AG08396 (cell line): Measurements from ENCODE around the gene TSC2.
"Not testable (repeated sequence)": the region's sequence is repeated elsewhere in the genome, so short reads cannot be mapped to it uniquely, and the experiment has no call there.

ENCODE experiments used
- DNase-seq: peaks from one replicate; pipeline ENCODE4 v3.0.0; 2012; ENCODE audit warnings: low spot score, mixed read lengths

Gene TSC2

DNA sequence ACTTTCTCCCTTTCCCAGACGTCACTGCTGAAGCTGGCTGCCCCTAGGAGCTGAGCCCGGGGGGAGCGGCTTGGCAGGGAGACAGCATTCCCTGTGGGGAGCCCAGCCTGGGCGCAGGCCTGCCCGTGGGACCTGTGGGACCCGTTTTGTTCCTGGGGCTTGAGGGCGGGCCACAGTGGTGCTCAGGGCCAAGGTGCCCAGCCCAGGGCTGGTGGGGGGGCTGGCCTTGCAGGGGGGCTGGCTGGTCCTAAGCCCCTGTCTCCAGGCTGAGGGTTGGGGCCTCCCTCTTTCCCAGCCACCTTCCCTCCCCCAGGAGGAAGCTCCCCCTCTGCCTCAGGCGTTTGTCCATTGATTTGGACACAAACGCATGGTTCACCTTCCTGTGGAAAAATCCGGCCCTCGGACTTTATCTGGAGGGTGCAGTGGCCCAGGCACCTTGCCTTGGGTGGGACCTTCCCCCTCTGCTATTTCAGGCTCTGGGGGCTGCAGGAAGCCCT is 16.7 kb upstream of the TSC2 start:
- no peak for DNase-seq

DNA sequence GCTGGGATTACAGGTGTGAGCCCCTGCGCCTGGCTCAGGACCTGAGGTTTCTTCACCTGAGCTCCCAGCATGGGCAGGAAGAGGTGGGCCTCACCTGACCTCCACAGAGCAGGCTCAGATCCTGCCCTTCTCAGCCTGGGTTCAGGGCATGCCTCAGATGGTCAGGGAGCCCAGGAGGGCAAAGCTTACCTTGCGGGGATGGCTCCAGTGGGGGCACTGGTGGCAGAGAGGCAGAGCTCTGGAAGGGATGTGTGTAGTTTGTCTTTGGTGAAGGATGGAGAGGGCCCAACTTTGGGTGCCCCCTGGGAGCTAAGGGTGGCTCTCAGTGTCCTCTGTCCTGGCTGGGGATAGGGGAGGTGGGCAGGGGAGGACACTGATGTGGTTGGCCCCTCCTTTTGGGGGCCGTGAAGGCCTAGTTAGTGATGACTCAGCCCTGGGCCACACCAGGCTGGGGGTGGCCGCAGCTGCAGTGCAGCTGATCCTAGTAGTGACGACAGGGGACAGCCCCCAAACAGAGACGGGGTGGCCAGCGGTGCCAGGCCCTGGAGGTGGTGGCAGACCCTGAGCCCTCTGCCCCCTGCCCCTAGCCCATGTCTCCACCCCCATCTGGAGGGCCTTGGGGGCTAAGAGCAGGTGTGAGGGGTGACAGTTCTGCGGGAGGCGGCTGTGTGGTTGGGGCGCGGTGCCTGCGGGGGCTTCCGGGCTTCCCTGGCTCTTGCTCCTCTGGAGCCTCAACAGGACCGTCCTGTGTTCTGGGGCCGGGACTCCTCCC is 15.3 kb upstream of the TSC2 start:
- DNase-seq, result no peak

DNA sequence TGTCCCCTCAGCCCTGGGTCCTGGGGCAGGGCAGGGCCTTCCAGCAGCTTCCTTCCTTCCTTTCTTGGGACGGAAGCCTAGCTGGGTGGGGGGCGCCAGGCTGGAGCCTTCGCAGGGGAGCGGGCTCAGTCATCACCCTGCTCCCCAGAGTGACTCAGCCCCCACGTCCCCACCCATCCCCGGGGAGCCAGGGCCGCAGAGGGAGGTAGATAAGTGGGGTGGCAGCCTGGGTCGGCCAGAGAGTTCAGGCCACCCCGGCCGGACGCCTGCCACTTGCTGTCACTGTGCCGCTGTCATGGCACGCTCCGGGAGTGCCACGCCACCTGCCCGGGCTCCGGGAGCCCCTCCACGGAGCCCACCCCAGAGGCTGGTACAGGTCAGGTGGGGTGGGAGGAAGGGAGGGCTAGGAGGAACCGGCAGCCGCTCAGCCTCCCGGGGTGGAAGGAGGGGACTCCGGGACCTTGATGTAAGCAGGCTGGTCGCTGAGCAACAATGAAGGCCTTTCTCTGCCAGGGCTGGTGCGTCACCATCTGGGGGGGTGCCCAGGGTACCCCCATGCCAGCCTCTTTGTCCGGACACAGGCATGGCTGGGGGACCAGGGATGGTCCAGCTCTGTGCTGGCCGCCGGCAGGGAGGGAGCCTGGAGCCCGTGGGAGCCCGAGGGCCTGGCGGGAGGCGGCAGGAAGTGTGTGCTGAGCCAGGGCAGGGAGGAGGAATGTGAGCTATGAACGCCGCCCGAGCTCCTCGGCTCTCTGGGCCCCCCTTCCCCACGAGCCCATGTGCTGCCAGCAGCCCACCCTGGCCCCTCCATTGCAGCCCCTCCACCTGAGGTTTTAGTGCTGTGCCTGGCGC is 14.5 kb upstream of the TSC2 start:
- DNase-seq, result peak; percentile 81

DNA sequence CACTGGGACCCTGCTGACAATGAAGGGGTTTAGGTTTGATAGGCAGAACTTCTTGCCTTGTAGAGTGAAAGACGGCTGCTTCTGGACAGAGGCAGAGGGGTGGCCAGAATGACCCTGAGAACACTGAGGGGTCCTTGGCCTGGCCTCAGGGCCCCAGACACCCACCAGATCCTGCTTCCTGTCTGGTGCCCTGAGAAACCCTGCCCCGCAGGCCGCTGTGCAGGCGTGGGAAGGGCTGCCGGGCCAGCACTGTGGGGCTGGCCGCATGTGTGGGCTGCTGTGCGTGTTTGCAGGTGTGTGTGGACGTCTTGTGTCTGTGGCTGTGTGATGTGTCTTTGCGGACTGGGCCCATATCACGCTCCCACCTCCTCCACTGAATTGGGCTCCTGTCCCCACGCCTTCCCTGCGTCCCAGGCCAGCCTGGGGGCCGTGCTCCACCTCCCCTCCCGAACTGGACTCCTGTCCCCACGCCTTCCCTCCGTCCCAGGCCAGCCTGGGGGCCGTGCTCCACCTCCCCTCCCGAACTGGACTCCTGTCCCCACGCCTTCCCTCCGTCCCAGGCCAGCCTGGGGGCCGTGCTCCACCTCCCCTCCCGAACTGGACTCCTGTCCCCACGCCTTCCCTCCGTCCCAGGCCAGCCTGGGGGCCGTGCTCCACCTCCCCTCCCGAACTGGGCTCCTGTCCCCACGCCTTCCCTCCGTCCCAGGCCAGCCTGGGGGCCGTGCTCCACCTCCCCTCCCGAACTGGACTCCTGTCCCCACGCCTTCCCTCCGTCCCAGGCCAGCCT is 13.7 kb upstream of the TSC2 start:
- DNase-seq, result not testable (repeated sequence)

DNA sequence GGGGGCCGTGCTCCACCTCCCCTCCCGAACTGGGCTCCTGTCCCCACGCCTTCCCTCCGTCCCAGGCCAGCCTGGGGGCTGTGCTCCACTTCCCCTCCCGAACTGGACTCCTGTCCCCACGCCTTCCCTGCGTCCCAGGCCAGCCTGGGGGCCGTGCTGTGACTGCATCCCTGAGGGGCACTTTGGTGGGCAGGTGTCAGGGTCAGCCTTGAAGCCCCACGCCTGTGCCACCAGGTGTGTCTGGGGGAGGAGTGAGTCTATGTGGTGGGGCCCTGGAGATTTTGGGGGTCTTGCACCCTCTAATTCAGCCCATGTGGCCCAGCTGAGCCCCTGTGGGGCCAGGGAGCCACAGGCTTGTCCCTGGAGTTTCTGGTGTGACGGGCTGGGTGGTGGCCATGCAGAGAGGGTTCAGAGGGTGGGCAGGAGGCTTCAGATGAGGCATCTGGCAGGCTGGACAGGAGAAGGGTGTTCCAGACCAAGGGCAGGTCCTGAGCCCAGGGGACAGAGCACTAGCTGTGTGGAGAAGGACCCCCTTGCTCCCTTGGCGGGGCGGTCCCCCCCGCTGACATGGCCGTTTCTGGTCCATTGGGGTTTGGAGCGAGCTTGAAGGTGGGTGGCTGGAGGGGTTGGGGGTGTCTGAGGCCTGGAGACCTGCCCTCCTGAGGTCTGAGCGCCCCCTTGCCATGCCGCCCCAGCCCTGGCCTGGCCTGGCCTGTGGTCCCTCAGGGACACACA is 12.9 kb upstream of the TSC2 start:
- no peak for DNase-seq

DNA sequence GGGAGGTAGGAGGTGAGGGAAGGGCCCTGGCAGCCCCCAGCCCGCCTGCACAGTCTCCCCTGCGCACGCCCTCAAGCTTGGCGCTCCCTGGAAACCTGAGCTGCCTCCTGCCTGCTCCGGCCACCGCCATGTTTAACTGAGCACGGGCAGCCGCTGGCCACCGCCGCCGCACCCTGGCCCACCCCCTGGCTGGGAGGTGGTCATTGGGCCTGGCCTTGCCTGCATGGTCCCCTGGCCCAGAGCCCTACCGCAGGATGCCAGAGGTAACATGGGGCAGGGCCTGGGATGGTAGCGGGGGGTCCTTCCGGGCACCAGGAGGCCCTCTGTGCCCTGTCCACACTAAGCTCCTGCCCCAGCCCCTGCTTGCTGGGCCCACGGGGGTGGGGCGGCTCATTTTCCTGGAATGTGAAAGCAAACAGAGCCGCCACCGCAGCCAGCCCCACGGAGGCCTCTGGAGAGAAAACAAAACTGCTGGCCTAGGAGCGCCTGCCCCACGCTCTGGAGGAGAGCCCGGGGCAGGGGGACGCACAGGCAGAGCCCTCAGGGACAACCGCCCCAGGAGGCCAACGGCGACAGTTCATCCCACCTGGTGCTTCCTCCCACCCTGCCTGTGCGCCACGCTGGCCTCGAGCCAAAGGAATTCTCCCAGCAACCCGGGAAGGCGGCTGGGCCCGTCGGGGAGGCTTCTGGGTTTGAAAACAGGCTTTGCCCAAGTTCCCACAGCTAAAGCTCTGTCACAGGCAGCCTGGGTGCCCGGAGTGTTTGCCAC is 12.2 kb upstream of the TSC2 start:
- peak; percentile 90 for DNase-seq

DNA sequence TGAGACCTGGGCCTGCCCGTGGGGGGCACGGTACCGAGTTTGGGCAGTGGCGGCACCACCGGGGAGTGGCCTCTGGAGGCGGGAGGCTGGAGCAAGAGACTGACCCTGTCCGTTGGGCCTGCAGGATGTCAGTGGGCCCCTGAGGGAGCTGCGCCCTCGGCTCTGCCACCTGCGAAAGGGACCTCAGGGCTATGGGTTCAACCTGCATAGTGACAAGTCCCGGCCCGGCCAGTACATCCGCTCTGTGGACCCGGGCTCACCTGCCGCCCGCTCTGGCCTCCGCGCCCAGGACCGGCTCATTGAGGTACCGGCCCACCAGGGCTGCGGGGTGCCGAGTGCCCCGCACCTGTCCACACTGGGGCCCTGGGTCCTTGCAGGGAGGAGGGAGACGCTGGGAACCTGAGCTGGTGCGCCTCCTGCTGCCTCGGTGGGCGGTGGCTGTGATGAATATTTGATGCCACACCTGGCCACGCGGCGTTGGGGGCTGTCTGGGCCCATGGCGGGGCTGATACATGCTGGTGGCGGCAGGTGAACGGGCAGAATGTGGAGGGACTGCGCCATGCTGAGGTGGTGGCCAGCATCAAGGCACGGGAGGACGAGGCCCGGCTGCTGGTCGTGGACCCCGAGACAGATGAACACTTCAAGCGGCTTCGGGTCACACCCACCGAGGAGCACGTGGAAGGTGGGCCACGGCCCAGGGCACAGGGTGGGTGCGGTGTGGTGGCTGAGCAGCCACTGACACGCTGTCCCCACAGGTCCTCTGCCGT is 11.4 kb upstream of the TSC2 start:
- DNase-seq, result no peak

DNA sequence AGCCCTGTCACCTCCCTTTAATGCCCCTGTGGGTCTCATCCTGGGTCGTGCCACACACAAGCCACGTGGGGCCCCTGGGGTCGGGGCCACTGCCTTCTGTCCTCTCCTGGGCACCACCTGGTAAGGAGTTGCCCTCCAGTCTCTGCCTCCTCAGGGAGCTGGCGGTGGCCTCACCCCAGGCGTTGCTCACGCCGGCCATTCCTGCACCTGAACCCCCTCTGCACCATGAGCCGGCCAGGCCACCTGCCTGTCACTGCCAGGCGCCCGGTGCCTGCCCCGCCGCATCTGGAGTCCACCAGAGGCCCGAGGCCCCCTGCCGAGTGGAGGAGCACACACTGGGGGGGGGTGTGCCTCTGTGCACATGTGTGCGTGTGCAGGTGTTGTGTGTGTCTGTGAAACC is 10.7 kb upstream of the TSC2 start:
- no peak for DNase-seq

DNA sequence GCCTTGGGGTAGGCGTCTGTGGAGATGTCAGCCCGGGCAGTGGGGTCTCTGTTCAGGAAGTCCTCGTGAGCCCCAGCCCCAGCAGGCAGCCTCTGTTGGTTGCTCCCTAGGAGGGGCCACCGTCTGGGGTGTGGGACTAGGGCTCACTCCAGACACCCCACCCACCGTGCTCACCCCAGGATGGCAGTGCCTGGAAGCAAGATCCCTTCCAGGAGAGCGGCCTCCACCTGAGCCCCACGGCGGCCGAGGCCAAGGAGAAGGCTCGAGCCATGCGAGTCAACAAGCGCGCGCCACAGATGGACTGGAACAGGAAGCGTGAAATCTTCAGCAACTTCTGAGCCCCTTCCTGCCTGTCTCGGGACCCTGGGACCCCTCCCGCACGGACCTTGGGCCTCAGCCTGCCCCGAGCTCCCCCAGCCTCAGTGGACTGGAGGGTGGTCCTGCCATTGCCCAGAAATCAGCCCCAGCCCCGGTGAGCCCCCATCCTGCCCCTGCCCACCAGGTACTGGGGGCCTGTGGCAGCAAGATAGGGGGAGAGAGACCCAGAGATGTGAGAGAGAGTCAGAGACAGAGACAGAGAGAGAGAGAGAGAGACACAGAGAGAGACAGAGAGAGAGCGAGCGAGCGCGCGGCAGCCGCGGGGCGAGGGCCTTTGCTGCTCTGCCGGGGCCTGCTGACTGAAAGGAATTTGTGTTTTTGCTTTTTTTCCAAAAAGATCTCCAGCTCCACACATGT is 10.0 kb upstream of the TSC2 start:
- DNase-seq, result no peak

DNA sequence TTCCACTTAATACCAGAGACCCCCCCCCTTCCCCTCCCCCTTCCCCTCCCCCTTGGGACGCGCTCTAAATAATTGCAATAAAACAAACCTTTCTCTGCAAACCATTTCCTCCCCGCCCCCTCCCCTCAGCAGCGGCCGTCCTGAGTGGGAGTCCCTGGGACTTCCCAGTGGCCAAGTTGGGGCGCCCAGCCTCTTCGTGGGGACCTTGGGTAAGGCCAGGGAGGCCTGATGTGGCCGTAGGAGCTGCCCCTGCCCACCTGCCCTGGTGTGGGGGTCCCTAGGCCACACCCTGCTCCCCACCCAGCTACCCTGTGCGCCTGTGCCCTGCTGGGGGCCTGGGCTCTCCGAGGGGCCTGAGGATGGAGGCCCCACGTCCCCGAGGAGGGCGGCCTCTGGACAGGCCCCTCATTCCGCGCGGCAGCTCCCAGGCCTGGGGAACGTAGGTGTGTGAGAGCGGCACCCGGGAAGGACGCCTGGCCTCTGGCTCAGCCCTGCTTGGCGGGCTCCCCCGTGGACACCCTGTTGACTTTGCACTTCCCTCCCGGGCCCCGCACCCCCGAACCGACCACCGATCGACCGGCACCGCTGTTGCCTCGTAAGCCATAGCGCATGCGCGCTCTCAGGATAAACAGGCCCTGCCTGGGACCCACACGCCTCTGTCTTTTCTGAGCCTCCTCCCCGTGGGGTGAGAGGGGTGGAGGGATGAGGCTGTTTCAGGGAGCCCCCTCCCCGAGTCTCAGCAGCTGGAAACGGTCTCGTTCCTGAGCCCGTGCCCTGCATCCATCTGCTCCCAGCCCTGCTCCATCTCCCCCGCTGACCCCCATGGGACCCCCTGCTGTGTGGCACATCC is 9.2 kb upstream of the TSC2 start:
- DNase-seq, result no peak

DNA sequence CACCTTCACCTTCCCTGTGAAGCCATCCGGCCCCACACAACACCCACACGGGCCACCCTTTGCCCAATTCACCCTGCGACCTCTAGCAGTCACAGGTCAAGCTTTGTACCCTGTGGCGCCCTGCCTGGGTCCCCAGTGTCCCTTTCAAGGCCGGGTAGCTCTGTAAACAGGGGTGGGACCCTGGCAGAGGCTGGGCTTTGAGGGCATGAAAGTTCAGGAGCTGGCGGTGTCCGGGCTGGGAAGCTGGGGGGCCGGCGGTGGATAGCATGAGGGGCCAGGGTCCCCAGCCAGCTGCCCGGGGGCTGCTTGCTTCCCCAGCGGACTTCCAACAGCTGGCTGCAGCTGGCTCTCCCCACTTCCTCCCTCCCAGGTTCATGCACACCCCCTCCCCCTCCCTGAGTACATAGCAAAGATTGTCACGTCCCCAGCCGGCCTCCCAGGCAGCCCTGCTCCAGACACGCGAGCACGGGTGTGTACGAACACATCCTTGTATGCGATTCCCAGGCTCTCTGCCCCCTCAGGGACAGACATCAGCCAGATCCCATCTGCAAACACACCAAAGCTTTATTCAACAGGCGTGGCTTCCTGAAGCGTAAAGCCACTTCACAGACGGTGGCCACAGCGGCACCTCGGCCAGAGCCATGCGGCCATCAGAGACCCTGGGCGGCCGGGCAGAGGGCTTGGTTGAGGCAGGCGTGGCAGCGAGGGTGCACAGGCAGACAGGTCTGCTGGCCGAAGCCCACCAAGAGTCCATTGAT is 8.3 kb upstream of the TSC2 start:
- peak; percentile 90 for DNase-seq

DNA sequence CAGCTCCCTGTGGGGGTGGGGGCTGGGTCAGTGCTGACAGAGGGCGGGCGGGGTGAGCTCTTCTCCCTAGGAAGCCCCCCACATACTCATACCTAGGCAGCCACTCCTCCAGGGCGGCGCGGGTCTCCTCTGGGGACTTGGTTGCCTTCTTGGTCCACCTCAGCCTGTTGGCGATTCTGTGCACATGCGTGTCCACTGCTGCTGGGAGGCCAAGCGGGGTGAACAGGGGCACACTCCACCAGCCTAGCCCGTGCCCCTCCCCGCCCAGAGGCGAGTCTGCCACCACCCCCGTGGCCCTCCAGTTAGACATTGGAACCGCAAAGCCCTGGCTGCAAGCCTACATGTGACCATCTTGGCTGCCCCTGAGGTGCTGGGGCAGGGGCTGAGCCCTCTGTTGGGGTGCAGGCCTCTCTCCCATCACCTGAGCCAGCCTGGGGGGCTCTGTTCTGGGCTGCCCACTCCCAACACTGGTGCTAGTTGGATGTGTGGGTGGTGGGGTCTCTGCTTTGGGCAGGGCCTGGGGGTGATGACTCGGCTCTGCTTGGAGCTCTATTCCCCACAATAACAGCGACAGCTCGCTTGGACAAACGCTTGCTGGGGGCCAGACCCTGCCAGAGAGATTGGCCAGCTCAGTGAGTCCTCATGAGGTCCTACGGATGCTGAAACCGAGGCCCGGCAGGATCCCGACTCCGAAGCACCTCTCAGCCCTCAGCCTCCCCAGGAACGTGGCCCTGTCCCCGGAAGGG is 7.6 kb upstream of the TSC2 start:
- no peak for DNase-seq

DNA sequence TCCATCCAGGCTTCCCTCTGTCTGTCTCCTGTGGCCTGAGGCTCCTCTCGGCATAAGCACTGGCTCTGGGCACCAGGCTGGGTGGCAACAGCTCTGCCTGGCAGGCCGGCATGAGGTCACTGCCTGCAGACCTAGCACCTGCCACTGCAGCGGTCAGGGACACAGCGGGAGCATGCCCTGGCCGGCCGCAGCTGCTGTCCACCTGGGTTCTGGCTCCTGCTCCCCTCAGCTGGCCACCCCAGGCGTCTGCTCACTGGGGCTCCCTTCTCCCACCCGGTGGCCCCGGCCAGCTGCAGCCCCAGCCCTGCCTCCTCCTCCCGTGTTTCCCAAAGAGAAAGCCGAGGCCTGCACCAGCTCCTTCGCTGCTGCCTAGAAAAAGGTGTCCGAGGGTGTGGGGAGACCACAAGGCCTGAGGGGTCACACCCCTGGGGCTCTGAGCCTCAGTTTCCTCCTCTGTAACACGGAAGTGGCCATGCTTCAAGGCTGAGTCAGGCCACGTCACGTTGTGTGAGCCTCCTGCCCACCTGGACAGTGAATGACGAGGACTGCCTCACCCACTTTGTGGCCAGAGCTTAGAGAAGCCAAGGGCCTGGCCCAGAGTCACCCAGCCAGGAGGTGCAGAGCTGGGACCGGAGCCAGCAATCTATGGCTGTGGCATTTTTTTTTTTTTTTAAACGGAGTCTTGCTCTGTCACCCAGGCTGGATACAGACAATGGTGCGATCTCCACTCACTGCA is 6.8 kb upstream of the TSC2 start:
- no peak for DNase-seq

DNA sequence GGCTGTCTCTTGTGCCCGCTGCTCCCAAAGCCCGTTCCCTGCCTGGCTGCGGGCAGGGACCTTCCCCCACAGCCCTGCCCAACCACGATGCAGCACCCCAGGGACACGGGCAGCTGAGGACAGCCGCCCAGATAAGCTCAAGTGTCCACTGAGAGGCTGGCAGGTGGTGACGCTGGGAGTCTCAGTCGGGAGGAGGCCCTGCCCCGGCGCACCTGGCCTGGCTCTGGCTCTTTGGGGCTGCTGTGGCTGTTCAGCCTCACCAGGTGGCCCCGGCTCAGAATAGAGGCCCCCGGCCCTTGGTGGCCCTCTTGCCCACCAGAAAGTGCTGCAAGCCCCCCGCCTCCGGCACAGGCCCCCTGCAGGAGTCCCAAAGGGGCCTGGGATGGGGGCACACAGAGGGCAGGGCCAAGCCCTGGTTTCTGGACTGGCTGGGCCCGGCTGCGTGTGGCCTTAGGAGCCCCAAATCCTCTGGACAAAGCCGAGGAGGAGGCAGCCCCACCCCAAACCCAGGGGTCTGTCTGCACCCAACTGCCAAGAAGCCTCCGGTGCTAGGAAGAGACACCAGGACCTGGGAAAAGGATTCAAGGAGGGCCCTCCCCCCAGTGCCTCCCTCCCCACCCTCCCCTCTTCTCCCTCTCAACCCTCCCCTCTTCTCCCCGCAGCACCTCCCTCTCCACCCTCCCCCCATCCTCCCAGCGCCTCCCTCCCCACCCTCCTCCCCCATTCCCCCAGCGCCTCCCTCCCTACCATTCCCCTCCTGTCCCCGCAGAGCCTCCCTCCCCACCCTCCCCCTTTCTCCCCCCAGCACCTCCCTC is 5.4 kb upstream of the TSC2 start:
- DNase-seq, result no peak

DNA sequence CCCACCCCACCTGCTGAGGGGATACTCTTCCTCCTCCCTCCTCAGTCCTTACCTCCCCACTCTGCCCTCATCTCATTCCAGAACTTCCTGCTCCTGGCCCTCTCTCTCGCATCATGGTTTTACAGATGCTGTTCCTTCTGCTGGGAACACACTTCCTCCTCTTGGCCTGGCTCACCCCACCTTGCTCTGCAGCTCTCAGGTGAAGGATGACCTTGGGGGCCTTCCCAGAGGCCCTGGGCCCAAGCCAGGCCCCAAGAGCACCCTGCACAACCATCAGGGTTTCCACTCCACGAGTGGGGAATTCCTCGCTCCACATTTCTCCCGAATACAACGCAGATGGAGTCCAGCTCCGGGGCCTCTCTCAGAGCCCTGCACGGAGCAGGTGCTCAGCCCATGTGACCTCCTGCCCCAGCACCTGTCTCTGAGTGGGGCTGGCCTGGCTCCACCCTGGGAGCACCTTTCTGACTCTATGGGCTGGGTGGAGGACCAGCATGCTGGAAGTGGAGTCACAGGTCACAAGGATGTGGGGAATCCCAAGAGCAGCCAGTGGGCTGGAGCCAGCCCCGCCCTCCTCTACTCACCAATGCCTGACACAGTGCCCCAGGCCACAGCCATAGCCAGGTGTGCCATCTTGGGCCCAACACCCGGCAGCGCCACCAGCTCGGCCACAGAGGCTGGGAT is 4.7 kb upstream of the TSC2 start:
- DNase-seq, result no peak
